Mesendoderm (in vitro differentiated cells): ENCODE data around the gene IFNA6.
"Not testable (repeated sequence)": the region's sequence is repeated elsewhere in the genome, so short reads cannot be mapped to it uniquely, and the experiment has no call there.

Experiments used
- DNase-seq: peaks from one replicate; pipeline ENCODE4 v3.0.0; 2013
- H2AK5ac ChIP-seq: 2 replicates; pipeline ENCODE4 v1.6.1; 2013; ENCODE audit warnings: low read length, inconsistent platforms
- H2BK120ac ChIP-seq: 2 replicates; pipeline ENCODE4 v1.6.1; 2013; ENCODE audit warnings: low read depth, mild to moderate bottlenecking, low read length, moderate library complexity, mixed read lengths
- H2BK15ac ChIP-seq: replicated peaks from 2 replicates; pipeline ENCODE4 v1.6.1; 2013; ENCODE audit warnings: low read depth, mild to moderate bottlenecking, moderate library complexity
- H2BK5ac ChIP-seq: 2 replicates; pipeline ENCODE4 v1.6.1; 2013; ENCODE audit warnings: low read length, inconsistent platforms
- H3K18ac ChIP-seq: 2 replicates; pipeline ENCODE4 v1.6.1; 2013; ENCODE audit warnings: mild to moderate bottlenecking, low read length, mixed read lengths
- H3K23ac ChIP-seq: one replicate; pipeline ENCODE4 v1.6.1; 2013; ENCODE audit warnings: low read length
- H3K27ac ChIP-seq: 2 replicates; pipeline ENCODE4 v1.5.1; 2013; ENCODE audit warnings: low read depth, mild to moderate bottlenecking, inconsistent platforms, low read length, moderate library complexity
- H3K27me3 ChIP-seq: 2 replicates; pipeline ENCODE4 v1.6.1; 2013; ENCODE audit warnings: low read length, control low read depth, mild to moderate bottlenecking, inconsistent platforms; ENCODE audit not compliant: insufficient read depth, poor library complexity
- H3K36me3 ChIP-seq: 2 replicates; pipeline ENCODE4 v1.6.1; 2013; ENCODE audit warnings: low read length, inconsistent platforms; ENCODE audit not compliant: control insufficient read depth, insufficient read depth
- H3K4ac ChIP-seq: one replicate; pipeline ENCODE4 v1.6.1; 2013; ENCODE audit warnings: low read depth, mild to moderate bottlenecking, low read length, moderate library complexity
- H3K4me1 ChIP-seq: 2 replicates; pipeline ENCODE4 v1.6.1; 2013; ENCODE audit warnings: low read depth, low read length, inconsistent platforms; ENCODE audit not compliant: control insufficient read depth
- H3K4me2 ChIP-seq: 2 replicates; pipeline ENCODE4 v1.6.1; 2013; ENCODE audit warnings: low read length
- H3K4me3 ChIP-seq: 2 replicates; pipeline ENCODE4 v1.5.1; 2013; ENCODE audit warnings: mild to moderate bottlenecking, low read length
- H3K56ac ChIP-seq: one replicate; pipeline ENCODE4 v1.6.1; 2013; ENCODE audit warnings: low read length
- H3K79me1 ChIP-seq: 2 replicates; pipeline ENCODE4 v1.6.1; 2013; ENCODE audit warnings: low read length, inconsistent platforms
- H3K79me2 ChIP-seq: 2 replicates; pipeline ENCODE4 v1.6.1; 2013; ENCODE audit warnings: mild to moderate bottlenecking, low read length; ENCODE audit not compliant: control insufficient read depth, insufficient read depth
- H3K9ac ChIP-seq: 2 replicates; pipeline ENCODE4 v1.6.1; 2013; ENCODE audit warnings: low read length, inconsistent platforms
- H4K5ac ChIP-seq: one replicate; pipeline ENCODE4 v1.6.1; 2013; ENCODE audit warnings: low read length
- H4K8ac ChIP-seq: one replicate; pipeline ENCODE4 v1.6.1; 2013; ENCODE audit warnings: low read depth, mild to moderate bottlenecking, control low read depth, low read length, moderate library complexity
- WGBS: extraction: QIAGEN DNeasy Blood & Tissue Kit; methylation state at CpG from one replicate; pipeline ENCODE4 v1.1.7; 2013; ENCODE audit warnings: low lambda C conversion rate, missing lambda C conversion rate; ENCODE audit not compliant: insufficient coverage; ENCODE audit errors: extremely low coverage; 5-methylcytosine and 5-hydroxymethylcytosine counted together

The IFNA6 gene

DNA sequence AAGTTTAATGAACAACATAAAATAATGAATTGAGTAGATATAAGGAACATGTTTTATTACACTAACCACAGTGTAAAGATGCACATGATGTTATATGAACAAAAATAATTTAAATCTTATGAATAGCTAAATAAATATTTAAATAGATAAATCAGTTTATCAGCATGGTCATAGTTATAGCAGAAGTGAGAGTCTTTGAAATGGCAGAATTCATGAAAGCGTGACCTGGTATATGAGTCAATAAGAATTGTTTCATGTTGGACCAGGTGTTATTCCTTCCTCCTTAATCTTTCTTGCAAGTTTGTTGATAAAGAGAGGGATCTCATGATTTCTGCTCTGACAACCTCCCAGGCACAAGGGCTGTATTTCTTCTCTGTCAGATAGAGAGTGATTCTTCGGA is 16.5 kb upstream of the IFNA6 start:
- not testable (repeated sequence) for H3K23ac ChIP-seq, DNase-seq, H3K4me3 ChIP-seq, H4K8ac ChIP-seq, H2BK15ac ChIP-seq, H3K4ac ChIP-seq, H3K79me2 ChIP-seq, H3K27ac ChIP-seq, H3K4me1 ChIP-seq, H3K27me3 ChIP-seq, H3K4me2 ChIP-seq, H3K9ac ChIP-seq, H2AK5ac ChIP-seq, H3K18ac ChIP-seq, H3K36me3 ChIP-seq, H2BK120ac ChIP-seq, H4K5ac ChIP-seq, H3K56ac ChIP-seq, H3K79me1 ChIP-seq, H2BK5ac ChIP-seq
- WGBS: no CpG with 5 or more reads among the region's 2 CpGs

DNA sequence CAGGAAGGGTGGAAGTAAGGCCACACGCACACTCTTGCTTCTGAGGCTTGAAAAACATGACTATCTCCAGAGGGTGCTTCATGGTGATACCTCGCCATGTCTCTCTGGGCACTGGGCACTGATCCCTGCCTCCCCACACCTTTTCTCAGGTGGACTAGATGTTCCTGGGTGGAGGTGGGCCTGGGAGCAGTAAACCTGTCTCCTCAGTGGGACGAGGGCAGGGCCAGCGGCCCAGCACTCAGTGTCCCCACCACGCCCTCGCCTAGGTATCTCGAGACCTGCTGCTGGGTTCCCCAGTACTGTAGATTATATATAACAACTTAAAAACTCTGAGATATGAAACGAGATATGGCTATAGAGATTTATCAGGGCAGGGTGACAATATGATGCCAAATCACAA is 11.6 kb upstream of the IFNA6 start:
- Histone ChIP-seq H3K9ac (no peak overlapping the region), H3K4ac (no peak overlapping the region), H3K27ac (no peak overlapping the region), H3K79me1 (no peaks in the 10 kb centered on the region), H3K4me1 (no peaks in the 10 kb centered on the region), H4K5ac (no peak overlapping the region), H3K4me2 (no peak overlapping the region), H2BK120ac (no peak overlapping the region), H3K18ac (no peak overlapping the region), H3K23ac (no peak overlapping the region), H3K36me3 (no peaks in the 10 kb centered on the region), H3K4me3 (no peak overlapping the region), H3K79me2 (no peaks in the 10 kb centered on the region), H2BK15ac (no peak overlapping the region), H3K56ac (no peak overlapping the region), H2AK5ac (no peak overlapping the region), H4K8ac (no peak overlapping the region), H2BK5ac (no peak overlapping the region), H3K27me3 (no peaks in the 10 kb centered on the region)
- WGBS: no CpG with 5 or more reads among the region's 8 CpGs
- no peak for DNase-seq

DNA sequence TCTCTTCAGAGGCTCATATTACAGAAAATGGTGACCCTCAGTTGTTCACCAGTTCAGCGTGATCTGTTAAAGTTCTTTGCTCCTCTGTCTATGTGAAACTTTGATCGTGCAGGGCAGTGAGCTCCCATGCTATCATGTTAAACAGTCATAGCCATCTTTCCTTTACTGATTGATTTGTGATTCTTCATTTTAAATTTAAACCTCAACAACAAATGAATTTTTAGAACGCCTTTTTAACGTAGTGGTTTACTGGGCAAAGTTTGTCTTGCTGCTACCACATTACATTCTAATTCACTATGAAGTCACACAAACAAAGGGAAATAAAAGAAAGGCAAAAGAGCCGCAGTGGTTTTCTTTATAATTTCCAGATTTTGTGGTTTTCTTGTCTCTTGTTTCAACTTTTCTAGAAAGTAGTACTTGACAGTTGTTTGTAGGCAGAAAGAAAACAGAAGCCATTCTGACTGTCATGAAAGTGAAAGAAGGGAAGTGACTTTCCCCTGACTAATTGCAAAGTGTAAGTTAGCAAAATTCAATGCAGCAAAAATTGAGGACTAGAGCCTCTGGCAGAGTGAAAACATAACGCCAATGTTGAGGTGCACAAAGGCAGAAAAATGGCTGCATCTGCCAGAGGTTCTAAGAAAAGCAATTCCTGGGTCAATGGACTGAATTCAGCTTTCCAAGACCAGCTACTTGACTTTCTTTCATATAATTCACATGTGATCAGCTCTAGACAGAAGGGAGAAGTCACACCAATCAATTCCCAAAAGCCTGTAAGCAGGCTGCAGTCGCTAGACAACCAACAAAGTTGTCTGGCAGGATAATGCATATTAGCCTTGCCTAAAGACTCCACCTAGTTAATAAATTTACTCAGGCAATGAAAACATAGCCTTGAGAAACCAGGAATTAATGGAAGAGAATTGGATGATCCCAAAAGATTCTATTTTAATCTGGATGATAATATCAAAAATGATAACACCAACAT is 7.1 kb upstream of the IFNA6 start:
- no peak overlapping the region for H3K4me3 ChIP-seq
- no peak overlapping the region for H2BK5ac ChIP-seq
- no peak overlapping the region for H2AK5ac ChIP-seq

GRCh38 chr9:21348430-21348970 is 2.2 kb downstream of the IFNA6 start:
- Histone ChIP-seq H4K8ac (no peak overlapping the region), H3K4me2 (no peak overlapping the region), H2AK5ac (no peak overlapping the region), H3K27me3 (no peaks in the 10 kb centered on the region), H4K5ac (no peak overlapping the region), H3K9ac (no peak overlapping the region), H3K27ac (no peak overlapping the region), H2BK15ac (no peak overlapping the region), H3K4ac (no peak overlapping the region), H3K23ac (no peak overlapping the region), H3K36me3 (no peaks in the 10 kb centered on the region), H2BK5ac (no peak overlapping the region), H3K4me3 (no peak overlapping the region), H3K18ac (no peak overlapping the region), H3K79me2 (no peaks in the 10 kb centered on the region), H3K79me1 (no peaks in the 10 kb centered on the region), H3K56ac (no peak overlapping the region), H3K4me1 (no peaks in the 10 kb centered on the region), H2BK120ac (no peak overlapping the region)
- WGBS: no CpG with 5 or more reads among the region's 3 CpGs
- no peak for DNase-seq

More for the DNA sequence above, 7.1 kb upstream of the IFNA6 start:
- H3K4me2 ChIP-seq: no peak overlapping the region
- H4K8ac ChIP-seq: no peak overlapping the region
- no peak for DNase-seq
- H2BK120ac ChIP-seq: no peak overlapping the region
- H3K27ac ChIP-seq: no peak overlapping the region
- no peak overlapping the region for H3K4ac ChIP-seq
- H3K23ac ChIP-seq: no peak overlapping the region
- H3K79me2 ChIP-seq: no peaks in the 10 kb centered on the region
- no peak overlapping the region for H2BK15ac ChIP-seq
- no CpG with 5 or more reads among the region's 7 CpGs for whole genome bisulfite sequencing
- no peak overlapping the region for H3K9ac ChIP-seq
- H3K18ac ChIP-seq: no peak overlapping the region
- no peak overlapping the region for H4K5ac ChIP-seq
- H3K56ac ChIP-seq: no peak overlapping the region
- H3K4me1 ChIP-seq: no peaks in the 10 kb centered on the region
- H3K79me1 ChIP-seq: no peaks in the 10 kb centered on the region
- no peaks in the 10 kb centered on the region for H3K27me3 ChIP-seq
- no peaks in the 10 kb centered on the region for H3K36me3 ChIP-seq

- H3K18ac ChIP-seq: no peak overlapping the region
- no peaks in the 10 kb centered on the region for H3K4me1 ChIP-seq
- no peak overlapping the region for H3K4me3 ChIP-seq
- no peak overlapping the region for H3K4ac ChIP-seq
- H3K36me3 ChIP-seq: no peaks in the 10 kb centered on the region
- no peak overlapping the region for H3K9ac ChIP-seq
- no peaks in the 10 kb centered on the region for H3K79me1 ChIP-seq
- H3K4me2 ChIP-seq: no peak overlapping the region
- no peak overlapping the region for H4K8ac ChIP-seq
- DNase-seq: no peak
- no peak overlapping the region for H2BK5ac ChIP-seq
- H3K23ac ChIP-seq: no peak overlapping the region
- no peak overlapping the region for H2BK120ac ChIP-seq
- H3K27me3 ChIP-seq: no peaks in the 10 kb centered on the region
- no peak overlapping the region for H3K27ac ChIP-seq
- H3K79me2 ChIP-seq: no peaks in the 10 kb centered on the region
- no CpG with 5 or more reads among the region's 4 CpGs for WGBS
- H4K5ac ChIP-seq: no peak overlapping the region
- no peak overlapping the region for H2BK15ac ChIP-seq
- H3K56ac ChIP-seq: no peak overlapping the region
- H2AK5ac ChIP-seq: no peak overlapping the region
These were observed 10.0 kb downstream of the IFNA6 start for GRCh38 chr9:21340735-21341134.
